ENCODE data around the gene EGLN1. TPM values are rescaled to one million over a fixed set of nuclear protein-coding genes. Genes with fewer than 3 reads are reported as not detected.

EGLN1 gene
- total RNA-seq, 2 donors from 2014 or later: 36.6 to 79.1 TPM

GRCh38 chr1:231369282-231369681 lies 52.8 kb downstream of the EGLN1 start:
- no peak overlapping the region for H3K27ac ChIP-seq
- H3K9me3 ChIP-seq: no peaks in the 10 kb centered on the region
- H3K36me3 ChIP-seq: no peaks in the 10 kb centered on the region
- no peaks in the 10 kb centered on the region for H3K27me3 ChIP-seq
- TF ChIP-seq CTCF (IDR thresholded peaks at IDR 0.05): no peak
- no peak for DNase-seq
- no peak overlapping the region for H3K4me3 ChIP-seq
- intact Hi-C loops (cut with DNase I): loop anchor here (10.0 kb wide), 1 partner anchor 56 kb away; the partner anchor contains the start of gene EGLN1
- H3K4me1 ChIP-seq: no peaks in the 10 kb centered on the region
- H3K9ac ChIP-seq (ENCODE audit: low read depth in 2 of 2, low read length in 2 of 2): no peak overlapping the region

- H3K27me3 ChIP-seq: no peaks in the 10 kb centered on the region
- H3K27ac ChIP-seq: no peak overlapping the region
- no peak overlapping the region for H3K4me3 ChIP-seq
- intact Hi-C loops (cut with DNase I): loop anchor here (10.0 kb wide), 1 partner anchor 61 kb away; the partner anchor contains the start of gene EGLN1
- no peak overlapping the region for H3K9ac ChIP-seq (ENCODE audit: low read depth in 2 of 2, low read length in 2 of 2)
- H3K4me1 ChIP-seq: no peaks in the 10 kb centered on the region
- no peak for DNase-seq
- no peaks in the 10 kb centered on the region for H3K36me3 ChIP-seq
- TF ChIP-seq CTCF (IDR thresholded peaks at IDR 0.05): no peak
- H3K9me3 ChIP-seq: no peaks in the 10 kb centered on the region
Observed at GRCh38 chr1:231364192-231364591, 57.9 kb downstream of the EGLN1 start.

GRCh38 chr1:231363624-231364023 lies 58.5 kb downstream of the EGLN1 start:
- no peak overlapping the region for H3K4me3 ChIP-seq
- H3K27me3 ChIP-seq: no peaks in the 10 kb centered on the region
- H3K9ac ChIP-seq (ENCODE audit: low read depth in 2 of 2, low read length in 2 of 2): no peak overlapping the region
- intact Hi-C loops (cut with DNase I): loop anchor here (10.0 kb wide), 1 partner anchor 61 kb away; the partner anchor contains the start of gene EGLN1
- no peak overlapping the region for H3K27ac ChIP-seq
- no peak for TF ChIP-seq CTCF (IDR thresholded peaks at IDR 0.05)
- H3K36me3 ChIP-seq: no peaks in the 10 kb centered on the region
- DNase-seq: no peak
- H3K9me3 ChIP-seq: no peaks in the 10 kb centered on the region
- no peaks in the 10 kb centered on the region for H3K4me1 ChIP-seq

- Histone ChIP-seq H3K4me3 (no peak overlapping the region), H3K36me3 (no peaks in the 10 kb centered on the region), H3K9ac (ENCODE audit: low read depth in 2 of 2, low read length in 2 of 2) (no peak overlapping the region), H3K27me3 (no peaks in the 10 kb centered on the region), H3K27ac (no peak overlapping the region), H3K4me1 (no peaks in the 10 kb centered on the region), H3K9me3 (no peaks in the 10 kb centered on the region)
- TF ChIP-seq CTCF (IDR thresholded peaks at IDR 0.05): no peak
- intact Hi-C loops (cut with DNase I): loop anchor here (10.0 kb wide), 1 partner anchor 62 kb away; the partner anchor contains the start of gene EGLN1
- no peak for DNase-seq
Observed at GRCh38 chr1:231362325-231362724, 59.8 kb downstream of the EGLN1 start.

- no peak overlapping the region for H3K9ac ChIP-seq (ENCODE audit: low read depth in 2 of 2, low read length in 2 of 2)
- no peak for TF ChIP-seq CTCF (IDR thresholded peaks at IDR 0.05)
- intact Hi-C loops (cut with DNase I): loop anchor here (10.0 kb wide), 1 partner anchor 176 kb away; no protein-coding TSS in a partner anchor
- H3K4me3 ChIP-seq: no peak overlapping the region
- H3K27me3 ChIP-seq: no peaks in the 10 kb centered on the region
- no peak overlapping the region for H3K27ac ChIP-seq
- H3K4me1 ChIP-seq: no peaks in the 10 kb centered on the region
- DNase-seq: no peak
- H3K9me3 ChIP-seq: no peaks in the 10 kb centered on the region
- H3K36me3 ChIP-seq: no peaks in the 10 kb centered on the region
Observed at GRCh38 chr1:231359113-231359512, 63.0 kb downstream of the EGLN1 start.
